Thoracic aorta (tissue), 2 donors: ENCODE measurements around the gene OCA2. TPM values are rescaled to one million over a fixed set of nuclear protein-coding genes. Genes with fewer than 3 reads are reported as not detected.

Source experiments
- ATAC-seq: fragments of 150-250 bp; one replicate; pipeline ENCODE4 v1.8.0; 2017; ENCODE audit warnings: low read depth; ENCODE audit not compliant: insufficient number of reproducible peaks, low FRiP score
- DNase-seq: peaks from one replicate; pipeline ENCODE4 v3.0.0-alpha.2; 2020; ENCODE audit warnings: low spot score
- H3K27ac ChIP-seq, 2 donors: fragments of 200-600 bp; sonication (generic); 1 replicate in 1 of 2; 2 replicates in 1 of 2; pipeline ENCODE4 v1.5.1; 2016; ENCODE audit warnings: mild to moderate bottlenecking in 2 of 2, moderate library complexity in 2 of 2
- H3K27me3 ChIP-seq: fragments of 200-600 bp; sonication (generic); replicated peaks from 2 replicates; pipeline ENCODE4 v1.6.0; 2016; ENCODE audit warnings: mild to moderate bottlenecking; ENCODE audit not compliant: insufficient read depth
- H3K36me3 ChIP-seq: fragments of 200-600 bp; sonication (generic); one replicate; pipeline ENCODE4 v1.5.1; 2016
- H3K4me1 ChIP-seq, 2 donors: fragments of 200-600 bp; sonication (generic); 1 replicate in 1 of 2; 2 replicates in 1 of 2; pipeline versions ENCODE4 v1.5.1 to v1.6.0; 2016; ENCODE audit warnings: low read depth in 2 of 2, mild to moderate bottlenecking in 1 of 2; ENCODE audit not compliant: control insufficient read depth in 1 of 2
- H3K4me3 ChIP-seq: fragments of 200-600 bp; sonication (generic); 2 replicates; pipeline ENCODE4 v1.5.1; 2016; ENCODE audit warnings: mild to moderate bottlenecking
- H3K9me3 ChIP-seq: fragments of 200-600 bp; sonication (generic); 2 replicates; pipeline ENCODE4 v1.5.1; 2016
- CTCF ChIP-seq: fragments of 200-600 bp; sonication (generic); IDR thresholded peaks from one replicate; pipeline ENCODE4 v1.5.1; 2019; ENCODE audit warnings: antibody characterized with exemption
- total RNA-seq, 2 donors: library from RNA; depleted of rRNA; stranded (reverse); fragments of >200 nt; gene quantifications; one replicate each; pipeline versions ENCODE4 v1.1.0 to v1.2.3, GENCODE V29; 2016

OCA2 gene
- total RNA-seq, 2 donors from 2014 or later, result 8.0 to 14.8 TPM

DNA sequence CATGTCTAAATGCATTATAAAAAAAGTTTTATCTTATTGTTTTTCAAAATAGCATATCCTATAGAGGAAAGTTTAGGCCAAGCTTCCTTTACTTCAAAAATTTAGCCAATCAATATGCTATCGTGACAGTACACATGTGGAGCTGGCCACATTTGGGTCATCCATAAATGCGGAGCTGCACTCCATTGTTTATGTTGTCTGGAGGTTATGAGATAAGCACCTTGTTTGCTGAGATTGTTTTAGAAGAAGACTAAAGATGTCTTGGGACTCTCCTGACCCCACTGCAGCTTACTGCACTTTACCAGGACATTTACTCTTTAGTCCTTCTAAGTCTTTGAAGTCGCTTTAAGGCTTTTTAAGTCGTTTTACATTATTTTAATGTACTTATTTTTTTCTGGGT lies 265.9 kb downstream of the OCA2 start:
- Histone ChIP-seq H3K27me3 (no peaks in the 10 kb centered on the region), H3K4me3 (no peak overlapping the region), H3K4me1 (no peaks in the 10 kb centered on the region), H3K9me3 (no peaks in the 10 kb centered on the region), H3K36me3 (no peaks in the 10 kb centered on the region), H3K27ac (no peak overlapping the region)
- no peak for DNase-seq
- no peak for TF ChIP-seq CTCF
- no peak for ATAC-seq

DNA sequence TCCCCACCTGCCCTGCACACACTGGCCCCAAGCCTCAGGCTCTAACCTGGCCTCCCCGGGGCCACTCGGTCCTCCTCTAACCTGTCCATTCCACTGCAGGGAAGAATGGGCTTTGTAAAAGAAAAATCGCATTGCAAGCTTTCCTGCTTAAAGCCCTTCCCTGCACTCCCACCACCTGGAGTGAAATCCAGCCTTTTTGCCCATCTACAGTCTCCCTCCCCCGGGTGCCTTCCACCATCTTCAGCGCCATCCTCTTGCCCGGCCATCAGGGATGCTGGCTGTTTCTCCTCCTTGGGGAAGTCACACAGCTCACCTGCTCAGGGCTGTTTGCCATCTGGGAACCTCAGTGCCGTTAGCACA lies 266.9 kb downstream of the OCA2 start:
- H3K4me3 ChIP-seq, result no peak overlapping the region
- H3K36me3 ChIP-seq, result no peaks in the 10 kb centered on the region
- H3K4me1 ChIP-seq, result no peaks in the 10 kb centered on the region
- H3K9me3 ChIP-seq, result no peaks in the 10 kb centered on the region
- ATAC-seq, result no peak
- TF ChIP-seq CTCF, result no peak
- no peak overlapping the region for H3K27ac ChIP-seq
- H3K27me3 ChIP-seq, result no peaks in the 10 kb centered on the region
- no peak for DNase-seq

DNA sequence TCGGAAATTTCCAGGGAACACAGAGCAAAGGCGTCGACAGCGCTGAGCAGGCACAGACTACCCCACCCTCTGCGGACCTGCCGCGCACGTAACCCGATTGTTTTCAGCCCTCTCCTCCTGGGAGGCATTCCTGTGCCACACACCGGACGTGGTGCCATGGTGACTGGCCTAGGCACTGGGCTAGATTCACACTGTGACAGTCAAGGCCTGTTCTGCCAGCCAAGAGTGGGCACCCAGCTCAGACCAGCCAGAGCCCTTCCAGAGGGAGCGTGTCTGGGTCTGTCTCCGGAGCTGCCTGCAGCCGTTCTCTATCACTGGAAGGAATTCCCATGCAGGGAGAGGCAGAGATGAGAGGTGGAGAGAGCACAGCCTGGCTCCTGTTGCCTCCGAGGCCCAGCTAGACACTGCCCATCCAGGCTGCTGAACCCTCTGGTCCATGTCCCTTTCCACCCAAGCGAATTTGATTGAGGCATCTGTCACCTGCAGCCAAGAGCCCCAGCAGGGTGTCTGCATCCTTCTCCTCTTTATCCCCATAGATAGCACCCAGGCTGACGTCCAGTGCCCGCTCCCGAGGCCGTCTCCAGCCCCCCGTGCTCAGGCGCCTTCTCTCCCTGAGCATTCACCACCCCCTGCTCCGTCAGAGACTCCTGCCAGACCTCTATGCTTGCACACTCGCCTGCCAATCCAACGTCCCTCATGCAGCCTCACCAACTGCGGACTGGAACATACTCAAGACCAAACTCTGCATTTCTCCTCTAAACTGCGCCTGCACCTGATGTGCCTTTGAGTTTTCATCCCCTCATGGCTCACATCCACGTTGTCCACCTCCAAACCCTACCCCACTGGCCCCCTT lies 267.5 kb downstream of the OCA2 start:
- DNase-seq (no peak), ATAC-seq (no peak)
- H3K36me3 ChIP-seq, result no peaks in the 10 kb centered on the region
- no peaks in the 10 kb centered on the region for H3K27me3 ChIP-seq
- no peaks in the 10 kb centered on the region for H3K9me3 ChIP-seq
- H3K27ac ChIP-seq, result no peak overlapping the region
- no peak for TF ChIP-seq CTCF
- no peak overlapping the region for H3K4me3 ChIP-seq
- no peaks in the 10 kb centered on the region for H3K4me1 ChIP-seq

DNA sequence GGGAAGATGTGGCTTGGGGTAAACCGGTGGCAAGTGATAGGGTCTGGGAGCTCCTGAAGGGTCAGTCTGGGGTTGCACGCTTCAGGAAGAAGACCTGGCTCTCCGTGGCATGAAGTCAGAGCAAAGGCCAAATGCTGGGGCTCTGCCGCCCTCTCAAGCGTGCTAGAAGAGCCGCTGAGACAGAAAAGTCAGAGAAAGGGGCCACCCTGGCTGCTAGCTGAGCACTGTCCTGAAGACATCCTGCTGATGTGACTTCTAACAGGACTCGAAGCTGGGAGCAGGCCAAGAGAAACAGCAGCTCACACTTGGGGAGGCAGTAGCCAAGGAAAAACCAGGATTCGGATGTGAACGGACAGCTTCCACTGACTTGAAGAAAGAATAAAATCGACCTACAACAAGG lies 270.4 kb downstream of the OCA2 start:
- DNase-seq, result no peak
- TF ChIP-seq CTCF, result no peak
- Histone ChIP-seq H3K27ac (no peak overlapping the region), H3K9me3 (no peaks in the 10 kb centered on the region), H3K27me3 (no peaks in the 10 kb centered on the region), H3K4me3 (no peak overlapping the region), H3K36me3 (no peaks in the 10 kb centered on the region), H3K4me1 (no peaks in the 10 kb centered on the region)
- ATAC-seq, result no peak

DNA sequence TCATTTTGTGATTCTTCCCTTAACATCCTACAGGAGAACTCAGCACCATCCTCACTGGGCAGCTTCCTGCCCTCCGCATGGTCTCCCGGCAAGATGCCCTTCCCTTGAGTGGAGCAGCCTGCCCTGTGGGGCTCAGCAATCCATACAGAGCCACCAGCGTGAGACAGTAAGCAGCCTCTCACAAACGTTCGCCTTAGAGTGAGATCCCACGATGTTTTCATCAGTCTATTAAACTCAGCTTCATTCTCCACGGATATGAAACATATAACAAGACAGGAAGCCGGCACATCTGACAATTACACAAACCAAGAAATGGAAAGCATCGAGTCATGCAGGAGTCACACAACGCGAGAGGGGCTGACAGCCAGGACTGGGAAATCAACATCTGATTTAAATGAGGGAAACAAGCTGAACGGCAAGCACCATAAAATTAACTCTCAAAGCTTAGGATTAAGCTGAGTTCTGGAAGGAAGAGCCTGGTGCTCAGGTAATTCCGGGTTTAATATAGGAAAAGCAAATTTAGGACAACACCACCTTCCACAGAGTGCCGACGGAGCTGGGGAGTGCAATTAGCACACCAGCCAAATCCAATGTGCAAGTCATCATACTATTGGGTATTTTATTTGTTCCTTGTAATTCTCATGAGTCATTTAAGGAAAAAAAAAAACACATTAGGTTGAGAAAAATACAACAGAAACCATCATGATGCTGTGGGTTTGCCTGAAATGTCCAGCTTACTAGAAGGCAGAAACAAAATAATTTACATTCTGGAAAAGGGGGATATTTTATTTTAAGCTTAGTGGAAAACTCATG lies 272.0 kb downstream of the OCA2 start:
- ATAC-seq (no peak), DNase-seq (no peak)
- TF ChIP-seq CTCF, result no peak
- H3K27ac ChIP-seq, result no peak overlapping the region
- H3K4me3 ChIP-seq, result no peak overlapping the region
- H3K9me3 ChIP-seq, result no peaks in the 10 kb centered on the region
- no peaks in the 10 kb centered on the region for H3K36me3 ChIP-seq
- no peaks in the 10 kb centered on the region for H3K4me1 ChIP-seq
- H3K27me3 ChIP-seq, result no peaks in the 10 kb centered on the region
